HG03095 (cell line): ENCODE results near the gene CUX1.

Experiments used
- ATAC-seq: cut with Tn5 transposase; IDR thresholded peaks from one replicate; pipeline ENCODE4 v1.9.1; 2021; ENCODE audit warnings: moderate library complexity; ENCODE audit not compliant: unreplicated experiment

Gene CUX1

GRCh38 chr7:101891936-101892640, 74.7 kb downstream of the CUX1 start:
- ATAC-seq = no peak

- ATAC-seq = no peak
Observed at GRCh38 chr7:101893341-101894082, 76.1 kb downstream of the CUX1 start.

GRCh38 chr7:101896316-101896715, 78.9 kb downstream of the CUX1 start:
- ATAC-seq = no peak

- ATAC-seq = no peak
Observed at GRCh38 chr7:101896941-101897340, 79.5 kb downstream of the CUX1 start.

GRCh38 chr7:101898106-101898505, 80.7 kb downstream of the CUX1 start:
- ATAC-seq = no peak

GRCh38 chr7:101899616-101900015, 82.2 kb downstream of the CUX1 start:
- ATAC-seq = no peak

- ATAC-seq = no peak
Observed at GRCh38 chr7:101900103-101900502, 82.7 kb downstream of the CUX1 start.

- no peak for ATAC-seq
Observed at GRCh38 chr7:101901661-101902491, 84.5 kb downstream of the CUX1 start.

- ATAC-seq = no peak
Observed at GRCh38 chr7:101902680-101903514, 85.5 kb downstream of the CUX1 start.

- ATAC-seq = no peak
Observed at GRCh38 chr7:101903515-101903868, 86.1 kb downstream of the CUX1 start.

GRCh38 chr7:101904019-101904418, 86.6 kb downstream of the CUX1 start:
- ATAC-seq = no peak

GRCh38 chr7:101905203-101905865, 87.9 kb downstream of the CUX1 start:
- no peak for ATAC-seq

- ATAC-seq = no peak
Observed at GRCh38 chr7:101906291-101907240, 89.1 kb downstream of the CUX1 start.

GRCh38 chr7:101910991-101911799, 93.8 kb downstream of the CUX1 start:
- ATAC-seq = no peak

- ATAC-seq = no peak
Observed at GRCh38 chr7:101911800-101912715, 94.6 kb downstream of the CUX1 start.

GRCh38 chr7:101912716-101913110, 95.3 kb downstream of the CUX1 start:
- no peak for ATAC-seq

GRCh38 chr7:101913247-101913721, 95.9 kb downstream of the CUX1 start:
- no peak for ATAC-seq
